ENCODE measurements around the gene RNF5.
"Not testable (repeated sequence)": the region's sequence is repeated elsewhere in the genome, so short reads cannot be mapped to it uniquely, and the experiment has no call there.

The RNF5 gene

GRCh38 chr6:32177788-32178546, at the start of gene RNF5:
Gene RNF5, plus strand, starts transcription at chr6:32178405. Its CDS starts 107 bp downstream, at chr6:32178512.
- peak; percentile 99 to 100 for DNase-seq

DNA sequence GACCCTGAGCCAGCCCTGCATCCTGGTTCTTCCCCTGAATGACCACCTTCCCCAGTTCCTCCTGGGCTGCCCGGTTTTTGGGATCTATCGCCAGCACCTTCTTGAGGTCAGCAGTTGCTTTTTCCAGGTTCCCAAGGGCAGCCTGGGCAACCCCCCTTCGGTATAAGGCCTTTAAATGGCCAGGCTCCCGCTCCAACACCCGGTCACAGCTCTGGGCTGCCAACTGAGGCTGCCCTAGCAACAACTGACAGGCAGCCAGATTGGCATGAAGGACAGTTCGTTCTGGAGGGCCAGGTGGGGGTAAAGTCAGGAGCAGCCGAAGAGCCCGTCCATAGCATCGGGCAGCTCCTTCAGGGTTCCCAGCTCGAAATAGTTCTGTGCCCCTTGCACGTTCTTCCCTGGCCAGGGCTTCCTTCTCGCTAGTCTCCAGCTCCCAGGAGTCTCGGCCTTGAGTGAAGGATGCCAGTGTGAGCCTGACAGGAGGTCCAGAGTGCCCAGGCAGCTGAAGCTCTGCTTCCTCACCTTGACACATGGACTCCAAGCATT, 49.4 kb upstream of the RNF5 start:
- no peak for DNase-seq

GRCh38 chr6:32129297-32130088, 48.7 kb upstream of the RNF5 start:
- DNase-seq = no peak

GRCh38 chr6:32131439-32131948, 46.7 kb upstream of the RNF5 start:
- no peak for DNase-seq

- DNase-seq = no peak
Observed at GRCh38 chr6:32132110-32132509, 46.1 kb upstream of the RNF5 start.

DNA sequence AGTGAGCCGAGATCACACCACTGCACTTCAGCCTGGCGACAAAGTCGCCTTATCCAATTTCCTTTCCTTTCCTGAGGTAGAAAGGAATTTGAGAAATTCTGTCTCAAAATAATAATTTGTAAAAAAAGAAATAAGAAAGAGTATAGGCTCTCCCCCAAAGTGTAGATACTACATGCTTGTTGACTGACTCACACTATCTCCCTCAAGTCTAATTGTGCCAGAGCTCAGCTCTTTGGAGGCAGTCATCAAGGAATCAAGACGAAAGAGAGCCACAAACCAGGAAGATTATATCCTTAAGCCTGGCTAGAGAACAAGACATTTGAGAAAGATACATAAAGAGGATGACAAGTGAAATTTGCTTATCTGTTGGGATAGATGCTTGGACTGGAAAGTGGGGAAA, 44.4 kb upstream of the RNF5 start:
- no peak for DNase-seq

DNA sequence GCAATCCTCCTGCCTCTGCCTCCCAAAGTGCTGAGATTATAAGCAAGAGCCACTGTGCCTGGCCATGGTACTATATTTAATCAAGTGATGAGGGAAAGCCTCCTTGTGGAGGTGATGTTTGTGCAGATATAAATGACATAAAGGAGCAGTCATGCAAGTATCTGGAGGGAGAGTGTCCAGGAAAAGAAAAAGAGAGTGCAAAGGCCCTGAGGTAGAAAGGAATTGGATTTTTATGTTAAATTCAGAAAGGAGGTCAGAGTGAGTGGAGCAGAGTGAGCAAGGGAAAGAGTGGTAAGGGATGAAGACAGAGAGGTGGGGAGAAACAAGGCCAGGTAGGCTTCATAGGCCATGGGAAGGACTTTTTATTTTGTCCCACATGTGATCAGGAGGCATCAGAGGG, 40.8 kb upstream of the RNF5 start:
- no peak for DNase-seq

DNA sequence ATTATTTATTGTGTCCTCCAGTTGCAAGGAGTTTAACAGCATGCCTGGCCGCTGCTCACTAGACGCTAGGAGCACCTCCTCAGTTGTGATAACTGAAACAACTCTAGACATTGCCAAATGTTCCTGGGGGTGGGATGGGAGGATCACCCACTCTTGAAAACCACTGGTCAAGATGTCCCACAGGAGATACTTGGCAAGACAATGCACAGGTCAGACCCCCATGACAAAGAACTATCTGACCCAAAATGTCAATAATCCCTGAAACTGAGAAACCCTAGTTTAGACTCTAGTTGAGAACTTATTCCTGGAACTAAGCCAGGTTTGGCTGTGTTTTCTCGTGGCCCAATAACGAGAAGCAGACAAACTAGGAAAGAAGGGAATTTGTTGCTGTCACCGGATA, 38.6 kb upstream of the RNF5 start:
- DNase-seq = no peak

- DNase-seq = no peak
Observed at GRCh38 chr6:32140420-32141046, 37.7 kb upstream of the RNF5 start.

- not testable (repeated sequence) for DNase-seq
Observed at GRCh38 chr6:32144238-32144637, 34.0 kb upstream of the RNF5 start.

DNA sequence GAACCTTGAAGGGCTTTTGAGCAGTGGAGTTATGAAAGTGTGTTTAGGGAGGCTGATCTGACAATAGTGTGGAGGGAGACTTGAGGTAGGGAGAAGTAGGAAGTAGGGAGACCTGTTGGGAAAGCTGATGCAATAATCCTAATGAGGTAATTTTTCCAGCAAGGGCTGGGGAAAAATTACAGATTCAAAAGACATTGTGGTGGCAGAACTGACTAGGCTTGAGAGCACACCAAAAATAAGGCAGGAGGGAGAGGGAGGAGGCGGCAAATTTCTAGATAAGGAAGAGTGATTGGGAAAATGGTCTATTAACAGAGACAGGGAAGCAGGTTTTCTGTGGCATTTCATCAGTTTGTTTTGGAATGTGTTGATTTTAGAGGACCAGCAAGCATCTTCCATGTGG, 31.9 kb upstream of the RNF5 start:
- DNase-seq = no peak

DNA sequence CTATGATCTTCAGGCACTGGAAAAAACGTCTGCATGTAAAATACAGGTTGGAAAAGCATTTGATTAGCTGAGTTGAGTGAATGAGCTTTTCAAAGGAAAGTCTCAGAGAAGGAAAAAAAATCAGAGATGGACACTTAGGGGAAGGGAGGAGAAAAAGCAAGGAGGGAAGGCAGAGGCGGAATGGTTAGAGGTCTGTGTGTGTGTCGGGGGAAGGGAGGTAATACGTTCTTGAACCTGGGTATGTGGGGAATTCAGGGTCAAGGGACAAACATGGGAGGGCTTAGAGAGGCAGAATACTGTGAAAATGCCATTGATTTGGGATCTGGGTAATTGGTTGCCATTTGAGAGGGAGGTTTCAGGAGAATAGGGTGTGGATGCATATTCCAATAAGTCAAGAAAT, 31.5 kb upstream of the RNF5 start:
- DNase-seq = no peak

DNA sequence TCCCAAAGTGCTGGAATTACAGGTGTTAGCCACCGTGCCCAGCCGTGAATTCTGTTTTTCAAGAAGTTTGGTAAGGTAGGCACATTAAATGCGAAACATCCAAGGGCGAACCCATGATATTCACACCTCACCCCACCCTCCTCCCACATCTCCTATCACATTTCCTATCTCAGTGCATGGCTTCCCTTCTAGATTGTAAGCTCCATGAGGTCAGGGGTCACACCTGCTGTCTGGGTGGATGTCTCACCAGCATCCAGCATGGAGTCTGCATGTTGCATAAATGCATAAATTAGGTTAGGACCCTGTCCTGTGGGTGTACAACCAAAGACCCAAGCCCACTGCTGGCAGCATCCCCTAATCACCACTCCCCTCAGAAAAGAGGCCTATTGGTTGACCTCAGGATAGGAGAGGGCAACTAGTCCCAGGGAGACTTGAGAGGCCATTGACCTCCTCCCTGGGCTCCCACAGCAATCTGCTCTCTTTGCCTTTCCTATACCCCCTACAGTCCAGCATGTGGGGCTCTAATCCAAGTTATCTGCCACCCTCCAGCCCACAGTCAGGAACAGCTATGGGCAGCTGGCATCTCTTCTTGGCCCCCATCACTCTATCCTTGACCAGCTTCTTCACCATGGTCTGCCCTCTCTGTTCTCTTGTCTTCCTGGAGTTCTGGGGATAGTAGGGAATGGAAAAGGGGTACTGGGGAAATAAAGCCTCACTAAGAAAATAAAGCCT, 30.6 kb upstream of the RNF5 start:
- DNase-seq = no peak

DNA sequence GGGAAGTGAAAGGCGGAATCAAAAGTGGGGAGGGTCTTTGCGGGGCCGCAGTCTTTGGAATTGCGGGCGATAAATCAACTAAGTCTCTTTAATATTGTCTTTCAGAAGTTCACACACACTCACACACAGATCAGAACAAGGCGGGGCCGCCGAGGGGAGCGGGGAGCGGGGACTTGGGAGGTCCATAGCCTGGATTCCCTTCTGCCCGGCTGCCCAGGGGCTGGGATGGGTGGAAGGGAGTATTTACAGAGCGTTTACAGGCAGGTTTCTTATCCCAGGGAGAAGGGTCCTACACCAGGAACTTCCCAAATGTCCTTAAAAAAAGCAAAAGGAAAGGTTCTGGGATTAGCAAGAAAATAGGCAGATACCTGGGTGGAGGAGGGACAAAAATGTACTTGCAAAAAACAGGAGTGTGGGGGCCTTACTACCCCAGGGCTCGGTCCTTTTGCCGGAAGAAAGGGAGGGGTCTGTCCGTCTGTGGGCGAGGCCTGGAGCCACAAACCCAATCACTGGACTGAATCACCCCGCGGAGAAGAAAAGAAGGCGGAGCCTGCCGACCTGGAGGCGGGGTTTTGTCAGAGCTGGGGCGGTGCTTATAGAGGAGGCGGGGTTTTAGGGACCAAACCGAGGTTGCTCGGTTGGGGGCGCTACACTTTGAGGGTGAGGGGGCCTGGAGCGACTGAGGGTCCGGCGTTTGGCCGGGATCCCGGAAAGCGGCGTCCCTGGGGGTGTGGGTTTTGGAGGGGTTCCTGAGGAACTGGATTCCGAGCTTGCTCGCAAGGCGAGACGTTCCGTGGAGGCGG, 29.7 kb upstream of the RNF5 start:
- peak; percentile 78 to 80 for DNase-seq

GRCh38 chr6:32149092-32149755, 29.0 kb upstream of the RNF5 start:
- no peak for DNase-seq

DNA sequence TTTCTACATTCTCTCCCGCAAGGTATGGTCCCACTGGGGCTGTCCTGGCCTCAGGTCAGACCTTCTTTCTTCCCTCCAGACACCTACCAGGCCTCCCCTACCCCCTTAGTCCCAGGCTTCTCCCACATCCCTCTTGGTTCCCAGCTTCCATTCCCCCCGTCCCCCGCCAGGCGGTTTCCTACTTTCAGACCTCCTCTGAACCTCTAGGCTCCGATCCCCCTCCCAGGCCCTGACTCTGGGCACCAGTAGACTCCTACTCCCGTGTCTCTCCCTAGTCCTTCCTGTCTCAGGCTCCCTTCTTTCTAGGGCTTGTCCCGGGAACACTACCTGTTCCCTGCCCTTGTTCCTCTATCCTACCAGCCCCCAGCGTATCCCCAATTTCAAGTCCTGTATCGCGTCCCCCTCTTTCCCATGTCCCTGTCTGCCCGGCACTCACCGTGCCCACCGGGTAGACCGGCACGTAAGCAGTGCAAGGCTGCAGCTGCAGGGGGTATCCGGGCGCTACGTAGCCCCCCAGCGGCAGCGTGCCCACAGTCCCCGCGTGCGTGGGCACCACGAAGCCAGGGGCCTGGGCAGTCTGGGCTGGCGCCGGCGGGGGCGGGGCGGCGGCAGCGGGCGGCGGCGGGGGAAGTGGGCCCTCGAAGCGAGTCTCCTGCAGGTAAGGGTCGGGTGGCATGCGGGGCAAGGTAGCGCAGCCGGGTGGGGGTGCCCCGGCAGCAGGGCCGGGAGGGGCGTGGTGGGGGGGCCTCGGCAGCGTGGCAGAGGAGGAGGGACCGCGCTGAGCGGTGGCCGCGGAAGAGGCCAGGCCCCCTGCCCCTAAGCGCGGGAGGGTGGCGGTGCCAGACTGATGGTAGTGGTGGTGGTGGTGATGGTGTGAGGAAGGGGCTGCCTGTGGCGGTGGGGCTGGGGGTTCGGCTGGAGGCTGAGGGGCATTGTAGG, 28.0 kb upstream of the RNF5 start:
- DNase-seq = no peak

DNA sequence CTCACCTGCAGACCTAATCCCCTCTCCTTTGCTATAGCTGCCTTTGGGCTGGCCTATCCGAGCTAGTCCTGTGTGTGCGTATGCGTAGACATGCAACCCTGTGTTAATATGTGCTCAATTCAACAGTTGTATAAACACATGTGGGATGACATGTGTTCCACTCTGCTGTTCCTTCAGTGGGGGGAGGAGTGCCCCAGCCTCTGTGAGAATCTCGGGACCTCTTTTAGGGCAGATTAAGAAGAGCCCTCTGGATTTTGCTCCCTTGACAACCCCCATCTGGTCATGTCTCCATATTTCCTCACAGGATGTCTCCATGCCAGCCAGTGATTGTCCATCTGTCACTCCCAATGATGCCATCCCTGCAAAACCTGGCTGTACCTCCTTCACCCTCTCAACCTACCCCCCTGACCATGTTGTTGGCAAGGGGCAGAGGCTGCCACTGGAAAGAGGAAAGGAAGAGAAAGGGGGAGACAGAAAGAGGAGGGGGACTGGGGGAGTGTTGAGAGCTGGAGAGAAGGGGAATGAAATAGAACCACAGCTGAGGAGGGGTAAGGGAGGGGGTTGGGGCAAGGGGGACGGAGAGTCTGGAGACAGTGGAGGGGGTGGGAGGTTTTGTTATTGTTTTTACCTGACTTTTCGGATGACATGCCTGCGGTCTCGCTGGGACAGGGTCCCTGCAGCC, 26.9 kb upstream of the RNF5 start:
- DNase-seq = no peak

DNA sequence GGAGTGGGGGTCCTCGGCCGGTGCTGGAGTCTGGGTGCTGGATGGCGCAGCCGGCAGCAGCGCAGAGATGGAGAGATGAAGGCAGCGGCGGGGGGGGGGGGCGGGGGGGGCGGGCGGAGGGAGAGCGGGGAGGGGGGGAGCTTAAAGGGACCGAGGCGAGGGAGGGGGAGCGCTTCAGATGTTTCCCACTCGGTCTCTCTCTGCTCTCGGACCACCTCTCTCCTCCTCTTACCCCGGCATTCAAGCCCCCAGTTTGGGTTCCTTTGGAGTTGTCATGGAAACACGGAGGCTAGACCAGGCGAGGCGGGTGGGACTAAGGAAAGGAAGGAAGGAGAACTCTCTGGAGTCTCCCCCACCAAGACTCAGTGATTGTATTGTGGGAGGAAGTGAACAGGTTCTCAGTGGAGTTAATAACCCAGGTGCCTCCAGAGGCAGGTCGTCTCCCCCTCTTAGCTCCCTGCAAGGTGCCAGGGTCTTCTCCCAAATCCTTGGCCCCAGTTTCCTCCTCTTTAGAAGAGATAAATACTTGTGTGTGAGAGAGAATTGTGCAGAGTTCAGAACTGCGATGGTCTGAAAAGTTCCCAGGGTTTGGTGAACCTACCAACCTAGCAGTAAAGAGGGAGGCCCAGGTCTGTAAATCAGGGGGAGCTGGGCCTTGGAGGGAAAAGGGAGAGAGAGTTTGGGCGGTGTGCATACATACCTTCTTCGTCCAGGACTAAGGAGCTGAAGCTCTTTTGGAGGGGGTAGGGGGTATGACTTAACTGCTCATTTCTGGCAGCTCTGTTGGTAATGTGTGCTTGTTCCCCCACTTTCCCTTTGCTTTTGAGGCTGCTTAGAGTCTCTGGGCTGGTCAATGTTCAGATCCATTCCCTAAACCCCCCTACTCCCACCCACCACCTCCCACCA, 26.1 kb upstream of the RNF5 start, which contains the start of gene PRRT1:
TSS of gene PRRT1 (minus strand) at position 77 of the 906 bp plus-strand sequence. CDS start 112 bp downstream, outside the sequence.
- DNase-seq = no peak
